Thyroid gland (tissue), 4 donors: ENCODE results near the gene INTS1. TPM values are rescaled to one million over a fixed set of nuclear protein-coding genes. Genes with fewer than 3 reads are reported as not detected.

ENCODE experiments used
- DNase-seq, 2 donors: peaks; one replicate each; pipeline ENCODE4 v3.0.0-alpha.2; 2019
- H3K27ac ChIP-seq, 3 donors: fragments of 200-600 bp; sonication (generic); 1 replicate in 2 of 3; 2 replicates in 1 of 3; pipeline ENCODE4 v1.5.1; 2016 to 2019; ENCODE audit warnings: mild to moderate bottlenecking in 1 of 3, moderate library complexity in 1 of 3
- H3K27me3 ChIP-seq: fragments of 200-600 bp; sonication (generic); one replicate; pipeline ENCODE4 v1.5.1; 2019
- H3K36me3 ChIP-seq, 2 donors: fragments of 200-600 bp; sonication (generic); one replicate each; pipeline ENCODE4 v1.5.1; 2016 to 2019
- H3K4me1 ChIP-seq, 2 donors: fragments of 200-600 bp; sonication (generic); one replicate each; pipeline ENCODE4 v1.5.1; 2017 to 2019
- H3K4me3 ChIP-seq, 3 donors: fragments of 200-600 bp; sonication (generic); replicated peaks in 1 of 3; 1 replicate in 2 of 3; 2 replicates in 1 of 3; pipeline ENCODE4 v1.5.1; 2016; ENCODE audit warnings: mild to moderate bottlenecking in 1 of 3
- H3K9me3 ChIP-seq: fragments of 200-600 bp; sonication (generic); one replicate; pipeline ENCODE4 v1.5.1; 2017
- CTCF ChIP-seq, 6 experiments: fragments of 200-600 bp in 3 of 6; fragments of 450-650 bp in 3 of 6; sonication (generic) in 3 of 6; IDR thresholded peaks; one replicate each; pipeline ENCODE4 v1.5.1; 2016 to 2019; ENCODE audit warnings: antibody characterized with exemption in 6 of 6, mild to moderate bottlenecking in 2 of 6, inconsistent platforms in 1 of 6, moderate library complexity in 1 of 6
- POLR2A ChIP-seq, 2 donors: fragments of 450-650 bp; IDR thresholded peaks; one replicate each; pipeline ENCODE4 v1.6.1; 2017; ENCODE audit warnings: antibody characterized with exemption in 2 of 2, mild to moderate bottlenecking in 2 of 2, moderate library complexity in 1 of 2
- WGBS, 2 donors: methylation state at CpG; one replicate each; pipeline ENCODE4 v1.1.5; 2017; 5-methylcytosine and 5-hydroxymethylcytosine counted together
- intact Hi-C: fragments of 100-400 bp; cut with DNase I; formaldehyde crosslinking; loops from one replicate; pipeline ENCODE4 v1.15.1; 2023
- total RNA-seq, 4 donors: library from RNA; depleted of rRNA; stranded (reverse); fragments of >200 nt; gene quantifications; one replicate each; pipeline ENCODE4 v1.2.3, GENCODE V29; 2016

The INTS1 gene
- total RNA-seq, 4 donors from 2014 or later, result 34.5 to 72.3 (median 65.5) TPM

GRCh38 chr7:1533255-1533546 is 29.0 kb upstream of the INTS1 start:
- peak overlapping the region in 1 of 3 donors; percentile 16 for H3K4me3 ChIP-seq
- intact Hi-C loops, result no loop called here
- no peaks in the 10 kb centered on the region for H3K36me3 ChIP-seq
- WGBS, 2 donors, result 79 to 80% methylated on average over 9 of the region's 9 CpGs
- H3K9me3 ChIP-seq, result no peaks in the 10 kb centered on the region
- no peaks in the 10 kb centered on the region for H3K27me3 ChIP-seq
- peak overlapping the region; percentile 86 to 96 (median 95) for H3K27ac ChIP-seq
- TF ChIP-seq CTCF (IDR thresholded peaks at IDR 0.05), result no peak
- no peak for TF ChIP-seq POLR2A (IDR thresholded peaks at IDR 0.05)
- H3K4me1 ChIP-seq, result peaks cover 34 to 57% of the 10 kb centered on the region in 2 donors
- DNase-seq, result no peak

- no peaks in the 10 kb centered on the region for H3K27me3 ChIP-seq
- peak; percentile 52 to 53 for DNase-seq
- WGBS, 2 donors, result 40 to 67% methylated on average over 29 to 36 of the region's 36 CpGs
- no peaks in the 10 kb centered on the region for H3K36me3 ChIP-seq
- no peaks in the 10 kb centered on the region for H3K9me3 ChIP-seq
- TF ChIP-seq CTCF (IDR thresholded peaks at IDR 0.05) (no peak), POLR2A (IDR thresholded peaks at IDR 0.05) (peak in 1 of 2 donors; percentile 16)
- peaks cover 29 to 52% of the 10 kb centered on the region in 2 donors for H3K4me1 ChIP-seq
- H3K27ac ChIP-seq, result peak overlapping the region; percentile 86 to 96 (median 95)
- peak overlapping the region in 2 of 3 donors; percentile 5 to 57 for H3K4me3 ChIP-seq
- intact Hi-C loops, result no loop called here
Measured at GRCh38 chr7:1532456-1533254, 28.5 kb upstream of the INTS1 start.

GRCh38 chr7:1531979-1532455 is 27.8 kb upstream of the INTS1 start:
- Histone ChIP-seq H3K4me3 (peak overlapping the region; percentile 5 to 57 (median 27)), H3K36me3 (no peaks in the 10 kb centered on the region), H3K27ac (peak overlapping the region; percentile 86 to 96 (median 95)), H3K27me3 (no peaks in the 10 kb centered on the region), H3K4me1 (peaks cover 26 to 50% of the 10 kb centered on the region in 2 donors), H3K9me3 (no peaks in the 10 kb centered on the region)
- TF ChIP-seq POLR2A (IDR thresholded peaks at IDR 0.05) (no peak), CTCF (IDR thresholded peaks at IDR 0.05) (no peak)
- DNase-seq, result no peak
- 25 to 32% methylated on average over 10 of the region's 10 CpGs for WGBS, 2 donors
- intact Hi-C loops, result no loop called here

- TF ChIP-seq CTCF (IDR thresholded peaks at IDR 0.05) (peak in 1 of 6 experiments; percentile 3), POLR2A (IDR thresholded peaks at IDR 0.05) (peak in 1 of 2 donors; percentile 71)
- Histone ChIP-seq H3K4me3 (peak overlapping the region; percentile 27 to 57 (median 45)), H3K27ac (peak overlapping the region; percentile 86 to 96 (median 95)), H3K27me3 (no peaks in the 10 kb centered on the region), H3K36me3 (no peaks in the 10 kb centered on the region), H3K9me3 (no peaks in the 10 kb centered on the region), H3K4me1 (peaks cover 20 to 44% of the 10 kb centered on the region in 2 donors)
- peak; percentile 84 to 85 for DNase-seq
- 1 to 5% methylated on average over 16 to 21 of the region's 55 CpGs for WGBS, 2 donors
- intact Hi-C loops, result no loop called here
Measured at GRCh38 chr7:1531263-1531978, 27.2 kb upstream of the INTS1 start.

GRCh38 chr7:1530946-1531262 is 26.7 kb upstream of the INTS1 start:
- peaks cover 19 to 39% of the 10 kb centered on the region in 2 donors for H3K4me1 ChIP-seq
- peak overlapping the region in 2 of 3 donors; percentile 27 to 57 for H3K4me3 ChIP-seq
- TF ChIP-seq CTCF (IDR thresholded peaks at IDR 0.05), result no peak
- TF ChIP-seq POLR2A (IDR thresholded peaks at IDR 0.05), result no peak
- H3K27me3 ChIP-seq, result no peaks in the 10 kb centered on the region
- H3K27ac ChIP-seq, result peak overlapping the region; percentile 86 to 96 (median 95)
- WGBS, 2 donors, result no CpG with 5 or more reads among the region's 45 CpGs
- intact Hi-C loops, result no loop called here
- no peaks in the 10 kb centered on the region for H3K9me3 ChIP-seq
- H3K36me3 ChIP-seq, result no peaks in the 10 kb centered on the region
- no peak for DNase-seq
